ENCODE data around the gene PTX4. TPM values are rescaled to one million over a fixed set of nuclear protein-coding genes. Genes with fewer than 3 reads are reported as not detected.

PTX4 gene
- total RNA-seq, 1 experiment from 2014 or later: 0.22 TPM

DNA sequence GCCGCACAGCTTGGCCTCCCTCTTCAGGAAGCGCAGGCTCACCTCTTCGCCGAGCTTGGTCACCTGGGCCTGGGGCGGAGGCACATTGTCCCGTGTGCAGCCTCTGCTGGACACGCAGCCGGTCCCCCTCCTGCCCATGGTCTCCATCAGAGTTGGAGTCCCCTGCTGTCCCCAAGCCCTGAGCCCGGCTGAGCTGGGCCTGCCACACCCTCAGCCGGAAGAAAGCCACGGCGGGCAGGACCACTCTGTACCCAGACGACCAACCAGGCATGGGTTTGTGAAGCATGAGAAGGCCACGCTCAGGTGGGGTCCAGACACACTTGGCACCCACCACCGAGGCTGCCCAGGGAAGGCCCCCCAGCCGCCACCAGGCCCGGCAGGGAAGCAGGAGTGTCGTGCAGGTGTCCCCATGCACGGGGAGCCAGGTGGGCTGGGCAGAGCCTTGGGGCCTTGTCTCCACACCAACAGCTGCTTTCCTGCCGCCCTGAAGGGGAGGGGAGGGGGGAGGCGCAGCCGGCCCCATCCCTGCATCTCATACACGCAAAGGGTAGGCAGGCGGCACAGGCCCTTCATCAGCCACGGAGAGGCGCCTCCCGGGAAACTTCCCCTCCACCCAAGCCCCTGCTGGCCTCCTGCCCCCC lies 49.6 kb downstream of the PTX4 start:
- intact Hi-C loops (cut with micrococcal nuclease): no loop called here
- Histone ChIP-seq H2AFZ (ENCODE audit: low read length) (no peak overlapping the region), H3K4me2 (ENCODE audit: low read length) (no peak overlapping the region), H3K36me3 (ENCODE audit: low read depth, low read length) (no peaks in the 10 kb centered on the region), H3K9me3 (ENCODE audit: low read length) (no peaks in the 10 kb centered on the region), H4K20me1 (ENCODE audit: low read length) (no peaks in the 10 kb centered on the region), H3K4me3 (ENCODE audit: low read length) (no peak overlapping the region), H3K79me2 (ENCODE audit: low read length) (no peaks in the 10 kb centered on the region), H3K9me2 (replicated peaks; ENCODE audit: low read length) (no peaks in the 10 kb centered on the region), H3K4me1 (ENCODE audit: insufficient read depth, low read length) (no peaks in the 10 kb centered on the region), H3K27me3 (ENCODE audit: low read length) (no peaks in the 10 kb centered on the region), H3F3A (ENCODE audit: low read length, unreplicated experiment) (no peaks in the 10 kb centered on the region), H3K27ac (ENCODE audit: low read length) (no peak overlapping the region), H3K9ac (ENCODE audit: low read length) (no peak overlapping the region)
- no peak for DNase-seq
- TF ChIP-seq CTCF (conservative IDR thresholded peaks at IDR 0.05; ENCODE audit: low read depth, low read length) (no peak), EZH2 (IDR thresholded peaks at IDR 0.05; ENCODE audit: low read length, unreplicated experiment) (no peak), EZH2phosphoT487 (IDR thresholded peaks at IDR 0.05; ENCODE audit: borderline replicate concordance, low read length) (no peak)
- no TSS peak for BruUV-seq (replicated peaks)
- ATAC-seq: no peak
- CTCF ChIA-PET: no interaction called here
- POLR2A ChIA-PET (ENCODE audit: unreplicated experiment): no interaction called here

DNA sequence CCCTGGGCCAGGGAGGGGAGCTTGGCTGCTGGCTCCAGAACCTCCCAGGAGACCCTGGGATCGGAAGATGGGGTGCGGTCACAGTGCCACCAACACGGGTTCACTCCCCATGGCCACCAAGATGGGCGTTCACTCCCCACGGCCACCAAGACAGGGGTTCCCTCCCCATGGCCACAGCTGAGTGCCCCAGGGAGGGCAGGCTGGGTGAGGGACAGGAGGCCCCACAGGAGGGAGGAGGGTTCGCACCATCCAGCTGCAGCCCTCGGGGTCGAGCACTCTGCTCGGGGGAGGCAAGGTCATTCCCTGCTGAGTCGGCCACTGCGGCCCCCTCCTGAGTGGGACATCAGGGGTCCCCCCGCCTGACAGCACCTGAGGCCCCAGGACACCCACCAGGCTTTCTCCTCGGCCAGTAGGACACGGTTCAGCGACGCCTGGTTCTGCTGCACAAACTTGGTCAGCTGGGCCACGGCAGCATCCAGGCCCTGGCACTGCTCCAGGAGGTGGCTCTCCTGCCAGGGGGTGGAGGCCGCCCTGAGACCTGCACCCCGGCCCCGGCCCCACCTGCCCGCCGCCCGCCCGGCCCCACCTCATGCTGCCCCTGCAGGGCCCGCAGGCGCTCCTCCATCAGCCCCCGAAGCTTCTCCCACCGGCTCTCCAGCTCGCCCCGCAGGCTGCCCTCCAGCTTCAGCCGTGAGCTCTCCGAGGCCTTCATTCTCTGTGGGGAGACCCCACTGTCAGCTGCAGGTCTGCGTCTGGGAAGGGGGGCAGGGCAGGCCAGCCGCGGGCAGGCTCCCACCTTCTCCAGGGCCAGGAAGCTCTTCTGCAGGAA lies 50.3 kb downstream of the PTX4 start:
- ChIA-PET CTCF (no interaction called here), POLR2A (ENCODE audit: unreplicated experiment) (no interaction called here)
- Histone ChIP-seq H3K4me2 (ENCODE audit: low read length) (no peak overlapping the region), H3K4me3 (ENCODE audit: low read length) (no peak overlapping the region), H3K9me3 (ENCODE audit: low read length) (no peaks in the 10 kb centered on the region), H3K27ac (ENCODE audit: low read length) (no peak overlapping the region), H3K4me1 (ENCODE audit: insufficient read depth, low read length) (no peaks in the 10 kb centered on the region), H3K9ac (ENCODE audit: low read length) (no peak overlapping the region), H3K36me3 (ENCODE audit: low read depth, low read length) (no peaks in the 10 kb centered on the region), H3K79me2 (ENCODE audit: low read length) (no peaks in the 10 kb centered on the region), H3F3A (ENCODE audit: low read length, unreplicated experiment) (no peaks in the 10 kb centered on the region), H2AFZ (ENCODE audit: low read length) (no peak overlapping the region), H3K9me2 (replicated peaks; ENCODE audit: low read length) (no peaks in the 10 kb centered on the region), H4K20me1 (ENCODE audit: low read length) (no peaks in the 10 kb centered on the region), H3K27me3 (ENCODE audit: low read length) (no peaks in the 10 kb centered on the region)
- ATAC-seq: no peak
- no peak for DNase-seq
- BruUV-seq (replicated peaks): no TSS peak
- TF ChIP-seq EZH2phosphoT487 (IDR thresholded peaks at IDR 0.05; ENCODE audit: borderline replicate concordance, low read length): no peak
- no peak for TF ChIP-seq CTCF (conservative IDR thresholded peaks at IDR 0.05; ENCODE audit: low read depth, low read length)
- TF ChIP-seq EZH2 (IDR thresholded peaks at IDR 0.05; ENCODE audit: low read length, unreplicated experiment): no peak
- intact Hi-C loops (cut with micrococcal nuclease): no loop called here

DNA sequence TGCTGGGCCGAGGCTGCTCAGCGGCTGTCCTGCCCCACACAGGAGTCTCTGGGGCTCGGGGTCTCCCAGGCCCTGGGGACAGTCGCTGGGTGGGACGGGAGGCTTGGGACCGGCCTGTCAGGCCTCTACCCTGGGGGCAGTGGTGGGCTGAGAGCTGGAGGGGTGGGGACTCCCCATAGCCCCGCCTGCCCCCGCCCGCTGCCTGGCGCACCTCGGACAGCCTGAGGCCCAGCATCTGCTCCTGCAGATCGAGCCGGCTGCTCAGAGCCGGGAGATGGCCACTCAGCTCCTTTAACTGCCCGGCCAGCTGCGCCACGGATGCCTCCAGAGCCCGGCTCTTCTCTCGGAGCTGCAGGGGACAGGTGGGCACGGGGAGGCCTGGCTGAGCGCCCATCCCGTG lies 51.1 kb downstream of the PTX4 start:
- H3K4me3 ChIP-seq (ENCODE audit: low read length): no peak overlapping the region
- ATAC-seq: no peak
- no peaks in the 10 kb centered on the region for H3K9me3 ChIP-seq (ENCODE audit: low read length)
- H3K79me2 ChIP-seq (ENCODE audit: low read length): no peaks in the 10 kb centered on the region
- TF ChIP-seq CTCF (conservative IDR thresholded peaks at IDR 0.05; ENCODE audit: low read depth, low read length) (no peak), EZH2phosphoT487 (IDR thresholded peaks at IDR 0.05; ENCODE audit: borderline replicate concordance, low read length) (no peak), EZH2 (IDR thresholded peaks at IDR 0.05; ENCODE audit: low read length, unreplicated experiment) (no peak)
- H3K4me2 ChIP-seq (ENCODE audit: low read length): no peak overlapping the region
- no peaks in the 10 kb centered on the region for H4K20me1 ChIP-seq (ENCODE audit: low read length)
- DNase-seq: no peak
- intact Hi-C loops (cut with micrococcal nuclease): no loop called here
- no TSS peak for BruUV-seq (replicated peaks)
- H3K9ac ChIP-seq (ENCODE audit: low read length): no peak overlapping the region
- no peak overlapping the region for H2AFZ ChIP-seq (ENCODE audit: low read length)
- H3F3A ChIP-seq (ENCODE audit: low read length, unreplicated experiment): no peaks in the 10 kb centered on the region
- H3K27me3 ChIP-seq (ENCODE audit: low read length): no peaks in the 10 kb centered on the region
- POLR2A ChIA-PET (ENCODE audit: unreplicated experiment): no interaction called here
- H3K9me2 ChIP-seq (replicated peaks; ENCODE audit: low read length): no peaks in the 10 kb centered on the region
- H3K4me1 ChIP-seq (ENCODE audit: insufficient read depth, low read length): no peaks in the 10 kb centered on the region
- no peaks in the 10 kb centered on the region for H3K36me3 ChIP-seq (ENCODE audit: low read depth, low read length)
- CTCF ChIA-PET: interaction anchor here (0.6 kb wide), 1 partner anchor 286 kb away, joined by 3 read pairs; no protein-coding TSS in a partner anchor
- H3K27ac ChIP-seq (ENCODE audit: low read length): no peak overlapping the region

Data from PC-3 (cell line).